ENCODE results near the gene AP2A2.

DNA sequence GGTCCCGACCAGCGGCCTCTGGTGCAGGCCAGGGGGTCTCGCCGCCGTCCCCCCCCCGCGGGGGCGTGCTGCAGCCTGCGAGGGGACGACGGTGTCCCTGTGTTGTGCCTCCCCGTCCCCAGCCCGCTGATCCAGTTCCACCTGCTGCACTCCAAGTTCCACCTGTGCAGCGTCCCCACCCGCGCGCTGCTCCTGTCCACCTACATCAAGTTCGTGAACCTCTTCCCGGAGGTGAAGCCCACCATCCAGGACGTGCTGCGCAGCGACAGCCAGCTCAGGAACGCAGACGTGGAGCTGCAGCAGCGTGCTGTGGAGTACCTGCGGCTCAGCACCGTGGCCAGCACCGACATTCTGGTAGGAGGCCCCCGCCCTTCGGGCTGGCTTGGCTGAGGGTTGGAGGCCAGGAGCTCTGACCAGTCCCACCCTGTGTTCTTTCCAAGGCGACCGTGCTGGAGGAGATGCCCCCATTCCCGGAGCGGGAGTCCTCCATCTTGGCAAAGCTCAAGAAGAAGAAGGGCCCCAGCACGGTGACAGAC lies 68.0 kb downstream of the AP2A2 start:
- no peak for TF ChIP-seq EZH2 (IDR thresholded peaks at IDR 0.05; ENCODE audit: borderline replicate concordance, low read depth, low read length, poor library complexity, severe bottlenecking)
- TF ChIP-seq, protein P1, sequence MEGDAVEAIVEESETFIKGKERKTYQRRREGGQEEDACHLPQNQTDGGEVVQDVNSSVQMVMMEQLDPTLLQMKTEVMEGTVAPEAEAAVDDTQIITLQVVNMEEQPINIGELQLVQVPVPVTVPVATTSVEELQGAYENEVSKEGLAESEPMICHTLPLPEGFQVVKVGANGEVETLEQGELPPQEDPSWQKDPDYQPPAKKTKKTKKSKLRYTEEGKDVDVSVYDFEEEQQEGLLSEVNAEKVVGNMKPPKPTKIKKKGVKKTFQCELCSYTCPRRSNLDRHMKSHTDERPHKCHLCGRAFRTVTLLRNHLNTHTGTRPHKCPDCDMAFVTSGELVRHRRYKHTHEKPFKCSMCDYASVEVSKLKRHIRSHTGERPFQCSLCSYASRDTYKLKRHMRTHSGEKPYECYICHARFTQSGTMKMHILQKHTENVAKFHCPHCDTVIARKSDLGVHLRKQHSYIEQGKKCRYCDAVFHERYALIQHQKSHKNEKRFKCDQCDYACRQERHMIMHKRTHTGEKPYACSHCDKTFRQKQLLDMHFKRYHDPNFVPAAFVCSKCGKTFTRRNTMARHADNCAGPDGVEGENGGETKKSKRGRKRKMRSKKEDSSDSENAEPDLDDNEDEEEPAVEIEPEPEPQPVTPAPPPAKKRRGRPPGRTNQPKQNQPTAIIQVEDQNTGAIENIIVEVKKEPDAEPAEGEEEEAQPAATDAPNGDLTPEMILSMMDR (conservative IDR thresholded peaks at IDR 0.05; ENCODE audit: low read depth, low read length): no peak
